Stimulated activated CD4-positive, alpha-beta T cell treated with anti-CD3 and anti-CD28 coated beads, Interleukin-1b, Interleukin-23, amount 100 ng/mL, for 24 hours (primary cell): ENCODE data around the gene STMN1.
"Not testable (repeated sequence)": the region's sequence is repeated elsewhere in the genome, so short reads cannot be mapped to it uniquely, and the experiment has no call there.

Source experiments
- DNase-seq, 4 experiments: peaks; one replicate each; pipeline ENCODE4 v3.0.0-alpha.2; 2020; ENCODE audit warnings: low read depth in 4 of 4, low spot score in 1 of 4

STMN1 gene

DNA sequence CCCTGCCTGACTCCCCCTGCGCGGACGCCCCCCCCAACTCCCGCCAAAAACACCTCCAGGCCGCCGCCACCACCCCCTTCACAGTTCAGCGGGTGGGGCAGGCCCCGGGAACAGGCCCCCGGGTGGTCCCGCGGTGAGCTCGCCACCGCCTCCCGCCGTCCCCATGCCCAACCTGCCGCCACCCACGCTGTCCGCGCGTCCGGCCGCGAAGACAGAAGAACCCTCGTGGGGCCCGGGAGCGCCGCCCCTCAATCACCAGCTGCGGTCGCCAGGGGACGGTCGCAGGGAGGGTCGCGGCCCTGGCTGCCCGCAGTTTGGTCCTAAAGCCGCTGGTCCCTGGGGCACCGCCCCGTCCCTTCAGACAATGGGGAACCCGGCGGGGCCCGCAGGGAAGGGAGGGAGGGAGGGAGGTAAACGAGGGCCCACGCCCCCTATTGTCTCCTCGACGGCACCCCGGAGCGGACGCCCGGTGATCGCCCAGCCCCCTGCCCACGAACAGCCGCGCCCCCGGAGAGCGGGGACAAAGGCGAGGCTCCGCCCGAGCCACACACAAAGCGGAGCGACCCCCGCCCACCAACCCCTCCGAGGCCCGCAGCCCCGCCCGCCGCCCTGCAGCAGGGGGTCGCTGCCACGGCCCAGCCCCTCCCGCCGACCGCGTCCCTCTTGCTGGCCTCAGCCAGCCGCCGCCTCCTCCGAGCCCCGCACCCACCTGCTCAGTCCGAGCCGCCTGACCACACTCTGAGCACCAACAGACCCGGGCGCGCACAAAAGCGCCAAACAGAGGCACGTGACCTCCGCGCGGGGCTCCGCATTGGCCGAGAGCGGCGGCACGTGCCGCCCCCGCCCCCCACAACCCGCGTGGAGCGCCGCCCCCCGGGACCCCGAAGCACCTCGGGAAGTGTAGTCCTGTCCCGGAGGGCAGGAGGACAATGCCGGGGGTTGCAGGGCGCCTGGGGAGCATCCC is at the start of gene STMN1:
TSS of gene STMN1 (minus strand) at position 740 of the 964 bp plus-strand sequence. CDS start 1,743 bp downstream, outside the sequence.
- DNase-seq, result peak; percentile 75 to 92 (median 80)

DNA sequence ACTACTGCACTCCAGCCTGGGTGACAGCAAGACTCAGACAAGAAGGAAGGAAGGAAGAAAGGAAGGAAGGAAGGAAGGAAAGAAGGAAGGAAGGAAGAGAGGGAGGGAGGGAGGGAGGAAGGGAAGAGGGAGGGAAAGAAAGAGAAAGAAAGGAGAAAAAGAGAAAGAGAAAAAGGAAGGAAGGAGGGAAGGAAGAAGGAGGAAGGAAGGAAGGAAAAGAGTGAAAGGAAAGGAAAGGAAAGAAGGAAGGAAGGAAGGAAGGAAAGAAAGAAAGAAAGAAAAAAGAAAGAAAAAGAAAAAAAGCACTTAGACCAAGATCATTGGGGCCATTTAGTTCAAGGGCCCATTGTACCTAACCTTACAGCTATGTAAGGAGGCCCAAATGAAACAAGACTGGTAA is 49.3 kb upstream of the STMN1 start:
- no peak for DNase-seq

DNA sequence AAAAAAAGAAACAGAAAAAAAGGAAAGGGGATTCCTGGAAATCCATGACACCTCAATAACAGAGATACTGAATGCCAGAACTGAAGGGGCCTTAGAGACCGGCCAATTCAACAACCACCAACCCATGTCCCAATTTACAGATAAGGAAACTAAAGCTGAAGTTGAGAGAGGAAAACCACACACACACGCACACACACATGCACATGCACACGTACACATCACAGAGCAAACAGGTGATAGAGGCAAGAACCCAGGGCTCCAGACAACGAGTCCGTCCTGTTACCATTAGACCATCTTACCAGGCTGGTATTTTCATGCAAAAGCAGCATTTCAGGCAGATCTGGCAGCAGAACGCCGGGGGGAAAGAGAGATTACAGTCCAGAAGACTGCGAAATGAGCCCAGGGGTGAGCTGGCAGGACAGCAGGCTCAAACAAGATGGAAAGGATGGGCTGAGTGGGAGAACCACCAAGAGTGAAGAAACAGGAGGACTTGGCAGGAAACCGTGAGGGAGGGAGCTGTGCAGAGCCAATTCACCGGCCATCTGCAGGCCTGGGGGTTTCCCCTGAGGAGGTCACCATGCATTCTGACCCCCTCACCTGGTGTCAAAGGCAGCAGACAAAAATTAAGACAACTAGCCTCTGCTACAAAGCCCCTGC is 48.2 kb upstream of the STMN1 start:
- DNase-seq, result no peak

DNA sequence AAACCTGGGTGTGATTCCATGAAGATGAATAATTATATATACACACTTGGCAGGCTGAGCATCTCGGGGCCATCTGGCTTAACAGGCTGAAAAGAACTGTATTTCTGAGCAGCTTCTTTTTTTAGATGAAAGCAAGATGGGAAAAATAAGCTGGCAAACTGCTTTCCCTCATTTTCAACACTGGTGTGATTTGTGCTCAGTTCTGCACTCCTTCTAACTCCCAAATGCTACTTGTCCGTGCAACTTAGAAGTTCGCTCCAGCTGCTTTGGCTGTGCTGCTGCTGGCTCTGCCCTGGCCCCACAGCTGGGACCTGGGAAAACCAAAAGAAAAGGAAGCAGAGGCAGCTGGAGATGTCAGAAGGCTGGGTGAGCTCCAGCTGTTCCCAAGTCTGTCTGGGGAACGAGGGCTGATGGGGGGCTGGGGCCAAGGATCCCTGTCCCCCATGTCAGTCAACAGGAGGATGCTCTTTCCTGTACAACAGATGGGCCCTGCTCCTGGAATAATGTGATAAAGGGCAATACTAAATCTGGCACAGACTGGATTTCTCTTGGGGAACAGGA is 46.7 kb upstream of the STMN1 start:
- no peak for DNase-seq

DNA sequence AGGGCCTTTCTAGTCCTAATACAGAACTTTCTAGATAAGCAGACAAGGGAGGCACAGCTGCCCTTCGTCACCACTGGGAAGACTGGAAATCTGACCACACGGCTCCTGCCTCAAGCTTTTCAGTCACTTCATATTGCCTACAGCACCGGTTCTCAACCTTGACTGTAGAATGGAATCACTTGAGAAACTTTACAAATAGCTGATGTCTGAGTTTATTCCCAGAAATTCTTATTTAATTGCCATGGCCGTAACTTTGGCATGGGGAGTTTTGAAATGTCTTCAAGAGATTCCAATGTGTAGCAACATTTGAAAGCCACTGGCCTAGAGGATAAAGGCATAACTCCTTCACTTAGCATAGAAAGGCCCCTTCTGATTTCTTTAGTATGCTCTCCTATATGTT is 42.4 kb upstream of the STMN1 start:
- no peak for DNase-seq

DNA sequence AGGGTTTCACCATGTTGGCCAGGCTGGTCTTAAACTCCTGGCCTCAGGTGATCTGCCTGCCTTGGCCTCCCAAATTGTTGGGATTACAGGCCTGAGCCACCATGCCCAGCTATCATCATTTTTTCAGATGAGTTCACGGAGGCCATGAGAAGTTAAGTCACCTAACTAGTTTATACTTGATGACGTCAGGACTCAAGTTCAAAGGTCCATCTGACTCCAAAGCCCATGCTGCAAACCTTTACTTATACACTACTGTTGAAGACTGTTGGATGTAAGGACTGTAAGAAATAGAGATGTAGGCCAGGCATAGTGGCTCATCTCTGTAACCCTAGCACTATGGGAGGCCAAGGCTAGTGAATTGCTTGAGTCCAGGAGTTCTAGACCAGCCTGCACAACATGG is 40.8 kb upstream of the STMN1 start:
- no peak for DNase-seq

DNA sequence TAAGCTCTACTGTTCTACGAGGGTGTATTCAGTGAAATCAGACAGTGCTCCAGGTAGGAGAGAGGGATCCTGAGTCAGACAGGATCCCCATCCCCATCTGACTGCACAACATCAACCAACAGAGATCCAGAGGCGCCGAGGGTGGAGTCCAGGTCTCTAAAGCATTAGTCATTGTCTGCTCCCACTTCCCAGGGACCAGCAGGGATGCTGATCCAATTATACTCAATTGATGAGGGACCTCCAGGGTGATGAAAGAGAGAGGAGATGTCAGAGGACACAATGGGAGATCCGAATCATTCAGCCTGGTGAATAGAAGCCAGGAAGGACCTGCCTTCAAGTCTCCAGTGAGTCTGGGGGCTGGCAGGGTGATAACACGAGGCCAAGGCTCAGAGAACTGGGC is 39.5 kb upstream of the STMN1 start:
- DNase-seq, result no peak

DNA sequence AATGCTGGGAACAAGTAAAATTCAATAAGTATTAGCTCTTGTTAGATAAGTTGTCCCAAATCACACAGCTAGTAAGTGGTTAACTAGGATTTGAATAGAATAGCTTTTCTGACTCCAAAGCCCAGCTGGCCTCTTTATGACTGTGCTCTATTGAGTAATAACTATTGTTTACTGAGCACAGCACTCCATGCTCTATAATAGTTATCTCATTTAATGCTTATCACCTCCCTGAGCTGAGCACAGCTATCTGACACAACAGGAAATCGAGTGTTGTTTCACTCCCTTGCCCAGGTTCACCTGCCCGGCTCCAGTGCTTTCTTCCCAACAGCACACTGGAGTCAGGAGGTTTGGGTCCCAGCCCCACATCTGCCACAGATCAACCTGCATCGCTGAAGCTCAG is 38.8 kb upstream of the STMN1 start:
- DNase-seq, result no peak

DNA sequence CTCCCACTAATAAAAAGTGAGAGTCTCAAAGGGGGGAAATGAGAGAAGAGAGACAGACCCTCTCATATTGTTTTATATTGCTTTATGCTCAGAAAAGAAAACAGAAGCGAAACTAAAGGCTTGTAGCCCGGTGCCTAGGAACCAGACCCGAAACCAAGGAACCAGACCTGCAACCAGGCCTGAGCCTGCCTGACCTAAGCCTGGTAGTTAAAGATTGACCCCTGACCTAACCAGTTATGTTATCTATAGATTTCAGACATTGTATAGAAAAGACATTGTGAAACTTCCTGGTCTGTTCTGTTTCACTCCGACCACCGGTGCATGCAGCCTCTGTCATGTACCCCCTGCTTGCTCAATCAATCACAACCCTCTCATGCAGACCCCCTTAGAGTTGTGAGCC is 37.3 kb upstream of the STMN1 start:
- not testable (repeated sequence) for DNase-seq

DNA sequence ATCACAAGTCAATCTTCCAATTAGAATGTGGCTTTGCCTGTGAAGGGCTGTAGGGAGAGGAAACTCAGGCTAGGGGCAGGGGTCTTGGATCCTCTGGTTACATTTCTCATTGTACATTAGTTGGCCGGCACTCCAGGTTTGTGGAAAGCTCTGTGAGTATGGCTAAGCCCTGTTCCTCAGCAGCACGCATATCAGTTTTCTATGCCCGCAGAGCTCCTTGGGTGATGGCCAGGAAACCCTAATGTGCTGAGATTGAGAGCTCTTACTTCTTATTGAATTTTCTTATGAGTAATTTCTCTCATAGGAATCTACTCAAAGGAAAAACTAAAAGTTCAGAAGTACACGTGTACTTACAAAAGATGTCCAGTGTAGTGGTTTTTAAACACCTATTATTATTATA is 30.7 kb upstream of the STMN1 start:
- no peak for DNase-seq

DNA sequence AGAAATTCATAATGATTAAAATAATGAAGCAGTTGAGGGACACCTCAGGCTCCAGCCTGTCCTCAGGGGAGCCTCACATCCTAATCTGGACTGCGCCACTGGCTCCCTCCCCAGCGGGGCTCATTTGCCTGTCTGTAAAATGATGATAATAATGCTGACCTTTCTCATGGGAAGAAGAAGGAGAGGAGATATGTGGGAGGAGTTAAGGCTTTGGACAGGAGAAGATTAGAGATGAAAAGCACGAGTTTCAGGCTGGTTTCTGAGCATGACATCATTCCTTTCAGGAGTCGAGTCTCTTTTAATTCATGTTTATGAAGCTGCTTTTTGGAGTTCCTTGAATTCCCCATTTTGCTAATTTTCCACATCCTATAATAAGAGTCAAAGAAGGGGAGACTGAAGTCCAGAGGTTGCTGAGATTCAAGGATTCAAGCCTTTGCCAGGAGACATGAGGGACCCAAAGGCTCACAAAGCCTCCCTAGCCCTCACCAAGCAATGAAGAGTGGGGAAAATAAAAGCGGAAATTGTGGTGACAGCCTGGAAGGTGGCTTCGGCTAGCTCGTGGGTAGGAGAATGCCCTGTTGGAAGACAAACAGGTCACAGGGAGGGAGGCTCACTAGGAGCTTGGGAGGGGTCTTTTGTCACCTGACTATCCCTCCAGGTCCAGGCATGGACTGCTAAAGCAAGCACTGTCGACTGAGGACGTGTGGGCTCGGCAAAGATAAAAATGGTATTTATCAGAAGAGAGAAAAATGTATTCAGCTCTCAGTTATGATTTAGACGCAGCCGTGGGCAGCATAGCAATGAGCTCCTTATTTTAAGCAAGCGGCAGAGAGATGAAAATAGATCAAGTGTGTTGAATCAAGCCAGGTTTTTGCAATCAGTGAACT is 27.5 kb upstream of the STMN1 start:
- no peak for DNase-seq

DNA sequence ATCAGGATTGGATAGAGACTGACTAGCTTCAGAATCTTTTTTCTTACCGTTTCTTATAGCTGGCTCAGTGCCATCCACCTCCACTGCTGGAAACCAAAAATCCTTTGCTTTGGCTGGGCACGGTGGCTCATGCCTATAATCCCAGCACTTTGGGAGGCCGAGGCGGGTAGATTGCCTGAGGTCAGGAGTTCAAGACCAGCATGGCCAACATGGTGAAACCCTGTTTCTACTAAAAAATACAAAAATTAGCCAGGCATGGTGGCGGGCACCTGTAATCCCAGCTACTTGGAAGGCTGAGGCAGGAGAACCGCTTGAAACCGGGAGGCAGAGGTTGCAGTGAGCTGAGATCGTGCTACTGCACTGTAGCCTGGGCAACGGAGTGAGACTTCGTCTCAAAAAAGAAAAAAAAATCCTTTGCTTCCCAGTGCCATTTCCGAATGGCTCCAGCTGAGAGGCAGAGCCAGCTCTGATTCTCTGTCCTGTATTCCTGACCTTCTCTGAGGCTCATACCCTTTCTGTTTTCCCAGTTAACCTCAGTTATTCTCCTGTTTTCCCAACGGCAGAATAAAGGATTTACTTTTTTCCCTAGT is 26.7 kb upstream of the STMN1 start:
- DNase-seq, result not testable (repeated sequence)

DNA sequence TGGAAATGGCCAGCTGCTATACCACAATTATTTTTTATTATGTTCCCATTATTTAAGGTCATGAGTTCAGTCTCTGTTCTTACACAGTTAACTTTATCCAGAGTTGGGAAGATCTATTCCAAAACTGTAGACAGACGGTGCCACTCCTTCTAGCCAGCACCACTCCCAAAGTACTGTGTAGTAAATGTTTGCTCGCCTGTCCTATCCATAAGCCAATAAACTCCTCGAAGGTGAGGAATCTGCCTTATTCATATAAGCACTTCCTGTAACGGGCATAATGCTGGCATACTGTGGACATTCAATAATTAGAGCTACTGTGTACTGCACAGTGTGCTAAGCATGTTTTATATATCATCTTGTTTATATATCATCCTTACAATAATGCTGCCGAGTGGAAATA is 26.1 kb upstream of the STMN1 start:
- no peak for DNase-seq

DNA sequence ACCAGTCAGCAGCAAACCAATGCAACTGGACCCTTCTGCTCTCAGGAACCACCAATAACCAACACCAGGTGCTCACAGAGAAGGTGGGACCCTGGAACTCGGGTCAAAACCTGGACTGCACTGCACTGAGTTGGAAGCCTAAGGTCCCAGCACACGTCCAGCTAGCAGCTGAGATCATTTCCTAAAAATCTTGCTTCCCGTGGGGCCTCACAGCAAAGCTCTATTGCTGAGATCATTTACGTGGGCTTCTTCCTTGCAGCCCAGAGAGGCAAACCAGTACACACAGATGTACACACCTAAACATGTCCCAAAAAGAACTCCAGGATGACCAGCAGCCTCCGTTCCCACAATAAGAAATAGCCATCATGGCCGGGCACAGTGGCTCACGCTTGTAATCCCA is 22.8 kb upstream of the STMN1 start:
- DNase-seq, result no peak

DNA sequence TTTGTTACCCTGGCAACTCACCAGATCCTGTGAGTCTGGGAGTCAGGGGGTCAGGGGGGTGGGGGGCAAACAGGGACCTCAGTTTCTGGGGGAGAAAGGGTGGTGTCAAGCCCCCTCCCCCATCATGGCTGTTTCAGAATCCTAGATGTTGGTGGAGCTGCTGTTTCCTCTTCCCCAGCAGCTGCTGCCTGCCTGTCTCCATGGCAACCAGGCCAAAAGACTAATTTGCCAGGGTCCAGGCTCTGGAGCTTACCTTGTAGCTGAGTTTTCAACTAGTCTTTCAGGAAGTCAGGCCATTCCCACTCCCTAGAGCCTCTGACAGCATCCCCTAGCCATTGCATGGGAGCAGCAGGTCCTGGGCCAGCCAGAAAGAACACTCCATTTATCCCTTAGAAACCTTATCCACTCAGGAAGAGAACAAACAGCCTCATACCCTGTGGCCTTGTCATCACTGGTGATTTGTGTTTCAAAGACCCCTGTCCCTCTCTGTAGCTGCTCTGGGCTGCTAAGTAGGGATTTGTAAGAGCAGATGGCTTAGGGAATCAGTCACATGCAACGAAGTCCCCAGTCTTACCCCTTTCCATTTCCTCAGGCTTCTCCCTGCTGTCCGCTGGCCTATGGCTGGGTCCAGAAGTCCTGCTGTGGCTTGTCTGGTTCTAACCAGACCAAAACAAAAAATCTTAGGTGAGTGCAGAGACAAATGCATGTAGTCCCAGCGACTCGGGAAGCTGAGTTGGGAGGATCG is 21.5 kb upstream of the STMN1 start:
- DNase-seq, result no peak

DNA sequence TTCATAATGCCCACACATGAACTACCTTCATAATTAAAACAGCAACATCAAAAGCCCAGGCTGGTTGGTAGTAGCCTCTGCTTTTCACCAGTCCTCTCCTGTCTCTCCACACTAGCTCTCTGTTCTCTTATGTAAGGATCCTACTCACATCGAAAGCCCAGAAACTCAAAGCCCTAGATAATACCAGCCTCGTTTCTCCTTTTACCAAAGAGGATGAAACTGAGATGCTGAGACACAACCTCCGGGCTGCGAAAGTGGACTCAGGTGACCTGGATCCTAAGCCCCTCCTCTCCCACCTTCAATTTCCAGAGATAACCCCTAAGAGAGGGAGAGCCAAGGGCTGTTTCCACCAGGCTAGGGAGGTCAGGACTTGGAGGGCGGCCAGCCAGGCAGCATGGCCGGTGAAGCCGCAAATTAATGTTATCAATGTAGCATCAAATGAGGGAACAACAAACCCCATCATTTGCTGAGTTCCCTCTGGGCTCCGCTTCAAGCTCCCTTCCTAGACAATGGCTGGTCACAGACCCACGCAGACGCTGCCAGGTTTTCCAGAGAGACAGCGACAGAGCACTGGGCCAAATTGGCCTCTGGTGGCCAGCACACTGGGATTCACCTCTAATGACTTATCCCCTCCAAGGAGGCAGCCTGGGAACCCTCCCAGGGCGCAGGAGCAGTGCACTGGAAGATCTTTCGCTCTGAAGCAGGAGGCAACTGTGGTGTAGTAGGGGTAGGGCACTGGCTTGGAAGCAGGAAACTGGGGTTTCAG is 20.7 kb upstream of the STMN1 start:
- DNase-seq, result no peak

DNA sequence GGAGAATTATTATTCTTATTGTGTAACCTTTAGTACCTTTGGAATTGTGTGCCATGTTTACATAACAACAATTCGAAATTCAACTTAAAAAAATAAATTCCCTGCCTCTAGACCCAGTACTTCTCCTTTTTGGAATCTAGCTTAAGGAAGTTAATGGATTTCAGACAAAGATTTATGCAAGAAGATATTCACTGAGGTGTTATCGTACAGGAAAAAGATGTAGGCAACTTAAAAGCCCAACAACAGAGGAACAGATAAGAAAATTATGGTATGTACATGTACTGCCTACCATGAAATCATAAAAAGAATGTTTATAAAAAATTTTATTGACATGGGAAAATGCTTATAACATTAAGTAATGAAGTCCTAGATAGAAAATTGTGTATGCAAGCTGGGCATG is 18.2 kb upstream of the STMN1 start:
- no peak for DNase-seq

DNA sequence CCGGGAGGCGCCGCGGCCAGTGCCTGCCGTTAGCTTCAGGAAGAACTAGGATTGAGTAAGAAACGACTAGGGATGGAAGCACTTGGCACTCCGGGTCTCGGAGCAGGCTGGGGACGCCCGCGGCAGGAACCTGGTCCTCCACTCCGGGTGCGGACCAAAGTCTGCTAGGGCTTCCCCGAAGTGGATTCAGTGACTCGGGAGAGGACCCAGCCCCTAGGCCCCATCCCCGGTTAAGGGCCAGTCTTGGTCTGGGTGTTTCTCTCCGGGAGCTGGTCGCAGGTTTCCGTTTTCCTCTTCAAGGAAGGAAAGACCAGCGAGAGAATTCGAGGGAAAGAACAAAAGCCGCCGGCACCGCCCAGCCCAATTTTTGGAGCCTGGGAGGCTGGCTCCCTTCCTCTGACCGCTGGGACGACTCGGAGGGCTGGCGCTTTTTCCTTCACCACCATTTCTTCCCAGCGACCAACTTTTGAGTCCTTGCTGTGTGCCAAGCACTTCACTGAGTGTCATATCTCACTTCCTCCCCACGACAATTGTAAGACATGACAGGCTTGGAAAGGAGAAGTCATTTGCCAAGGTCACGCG is 16.8 kb upstream of the STMN1 start:
- DNase-seq, result peak in 1 of 4 experiments; percentile 5
